Vagina (tissue), 2 donors: ENCODE results near the gene CYP19A1.

Experiments used
- CTCF ChIP-seq, 3 experiments: fragments of 450-650 bp in 2 of 3; fragments of 200-600 bp in 1 of 3; sonication (generic) in 1 of 3; IDR thresholded peaks; one replicate each; pipeline ENCODE4 v1.5.1; 2017 to 2019; ENCODE audit warnings: antibody characterized with exemption in 3 of 3, mild to moderate bottlenecking in 2 of 3, moderate library complexity in 2 of 3
- POLR2A ChIP-seq, 2 donors: fragments of 450-650 bp; IDR thresholded peaks; one replicate each; pipeline ENCODE4 v1.6.1; 2017; ENCODE audit warnings: antibody characterized with exemption in 2 of 2, mild to moderate bottlenecking in 2 of 2, moderate library complexity in 2 of 2

- TF ChIP-seq CTCF (IDR thresholded peaks at IDR 0.05) (no peak), POLR2A (IDR thresholded peaks at IDR 0.05) (no peak)
Observed at GRCh38 chr15:51252671-51253070, 85.7 kb downstream of the CYP19A1 start.
